GM19397 (cell line): ENCODE measurements around the gene C2orf81.

Experiments
- ATAC-seq: cut with Tn5 transposase; IDR thresholded peaks from one replicate; pipeline ENCODE4 v1.9.1; 2021; ENCODE audit warnings: mild to moderate bottlenecking, moderate library complexity; ENCODE audit not compliant: unreplicated experiment

C2orf81 gene

GRCh38 chr2:74364533-74365505 lies 56.6 kb downstream of the C2orf81 start:
- no peak for ATAC-seq
